Sigmoid colon (tissue), 7 donors: Measurements from ENCODE around the gene TRIM24. TPM values are rescaled to one million over a fixed set of nuclear protein-coding genes. Genes with fewer than 3 reads are reported as not detected.
"Not testable (repeated sequence)": the region's sequence is repeated elsewhere in the genome, so short reads cannot be mapped to it uniquely, and the experiment has no call there.

Experiments used
- DNase-seq: peaks from one replicate; pipeline ENCODE4 v3.0.0-alpha.2; 2019
- H3K27ac ChIP-seq, 4 donors: fragments of 200-600 bp; sonication (generic); one replicate each; pipeline ENCODE4 v1.5.1; 2016 to 2019; ENCODE audit warnings: mild to moderate bottlenecking in 1 of 4
- H3K27me3 ChIP-seq, 3 donors: fragments of 200-600 bp; sonication (generic); one replicate each; pipeline ENCODE4 v1.5.1; 2019; ENCODE audit warnings: mild to moderate bottlenecking in 1 of 3
- H3K36me3 ChIP-seq, 4 donors: fragments of 200-600 bp; sonication (generic); one replicate each; pipeline ENCODE4 v1.5.1; 2016 to 2019
- H3K4me1 ChIP-seq, 4 donors: fragments of 200-600 bp; sonication (generic); one replicate each; pipeline ENCODE4 v1.5.1; 2017 to 2019
- H3K4me3 ChIP-seq, 4 donors: fragments of 200-600 bp; sonication (generic); one replicate each; pipeline ENCODE4 v1.5.1; 2017 to 2019; ENCODE audit warnings: mild to moderate bottlenecking in 2 of 4, moderate library complexity in 1 of 4
- H3K9me3 ChIP-seq, 4 donors: fragments of 200-600 bp in 3 of 4; sonication (generic) in 3 of 4; one replicate each; pipeline versions ENCODE4 v1.5.1 to v1.6.1; 2013 to 2019
- CTCF ChIP-seq, 4 experiments: fragments of 450-650 bp in 3 of 4; fragments of 200-600 bp in 1 of 4; IDR thresholded peaks; one replicate each; pipeline ENCODE4 v1.5.1; 2016 to 2019; ENCODE audit warnings: antibody characterized with exemption in 4 of 4, mild to moderate bottlenecking in 3 of 4, moderate library complexity in 2 of 4
- EP300 ChIP-seq, 4 donors: sonication (generic); formaldehyde crosslinking; IDR thresholded peaks; one replicate each; pipeline ENCODE4 v1.6.1; 2017; ENCODE audit warnings: antibody characterized with exemption in 4 of 4
- POLR2A ChIP-seq, 2 donors: fragments of 450-650 bp; IDR thresholded peaks; one replicate each; pipeline ENCODE4 v1.6.1; 2016; ENCODE audit warnings: antibody characterized with exemption in 2 of 2, mild to moderate bottlenecking in 2 of 2, moderate library complexity in 2 of 2
- POLR2AphosphoS5 ChIP-seq, 4 donors: sonication (generic); formaldehyde crosslinking; IDR thresholded peaks; one replicate each; pipeline ENCODE4 v1.6.1; 2017; ENCODE audit warnings: antibody characterized with exemption in 4 of 4
- WGBS, 2 donors: extraction: QIAGEN DNeasy Blood & Tissue Kit; methylation state at CpG; one replicate each; pipeline ENCODE4 v1.1.7; 2013; 5-methylcytosine and 5-hydroxymethylcytosine counted together
- intact Hi-C: fragments of 100-400 bp; cut with DNase I; formaldehyde crosslinking; loops from one replicate; pipeline ENCODE4 v1.15.1; 2023
- polyA plus RNA-seq, 3 donors: library from polyadenylated mRNA; stranded (reverse); fragments of 200-250 nt; gene quantifications; one replicate each; pipeline ENCODE4 v1.2.3, GENCODE V29; 2013
- total RNA-seq, 4 donors: library from RNA; depleted of rRNA; stranded (reverse); fragments of >200 nt; gene quantifications; one replicate each; pipeline ENCODE4 v1.1.0, GENCODE V29; 2016
- donor health status: healthy with polysubstance abuse.
- donor health status: Bipolar disorder and iron deficiency.
- donor health status: healthy.

Gene TRIM24
- total and polyA plus RNA-seq, 7 donors = 6.0 to 13.2 (median 11.4) TPM

- H3K4me1 ChIP-seq = no peaks in the 10 kb centered on the region
- peaks cover 4 to 54% (median 17%) of the 10 kb centered on the region in 4 donors for H3K36me3 ChIP-seq
- WGBS, 2 donors = 97 to 100% methylated on average over 2 of the region's 2 CpGs
- H3K27ac ChIP-seq = no peak overlapping the region
- no peak for DNase-seq
- H3K9me3 ChIP-seq = peaks cover 0 to 16% (median 12%) of the 10 kb centered on the region in 4 donors
- no peaks in the 10 kb centered on the region for H3K27me3 ChIP-seq
- no peak for TF ChIP-seq CTCF (IDR thresholded peaks at IDR 0.05)
- TF ChIP-seq POLR2AphosphoS5 (IDR thresholded peaks at IDR 0.05) = no peak
- TF ChIP-seq POLR2A (IDR thresholded peaks at IDR 0.05) = no peak
- TF ChIP-seq EP300 (IDR thresholded peaks at IDR 0.05) = no peak
- intact Hi-C loops = no loop called here
- no peak overlapping the region for H3K4me3 ChIP-seq
Measured at GRCh38 chr7:138524259-138524658, 64.2 kb downstream of the TRIM24 start.

GRCh38 chr7:138525757-138526156, 65.7 kb downstream of the TRIM24 start:
- H3K27ac ChIP-seq = no peak overlapping the region
- WGBS, 2 donors = 98 to 100% methylated on average over 3 of the region's 3 CpGs
- intact Hi-C loops = no loop called here
- H3K27me3 ChIP-seq = no peaks in the 10 kb centered on the region
- TF ChIP-seq CTCF (IDR thresholded peaks at IDR 0.05) = no peak
- no peak for TF ChIP-seq POLR2A (IDR thresholded peaks at IDR 0.05)
- no peak for TF ChIP-seq POLR2AphosphoS5 (IDR thresholded peaks at IDR 0.05)
- TF ChIP-seq EP300 (IDR thresholded peaks at IDR 0.05) = no peak
- peaks cover 0 to 16% (median 12%) of the 10 kb centered on the region in 4 donors for H3K9me3 ChIP-seq
- no peaks in the 10 kb centered on the region for H3K4me1 ChIP-seq
- DNase-seq = no peak
- H3K36me3 ChIP-seq = peaks cover 2 to 50% (median 15%) of the 10 kb centered on the region in 4 donors
- no peak overlapping the region for H3K4me3 ChIP-seq

- no peaks in the 10 kb centered on the region for H3K4me1 ChIP-seq
- peaks cover 0 to 16% (median 12%) of the 10 kb centered on the region in 4 donors for H3K9me3 ChIP-seq
- H3K27me3 ChIP-seq = no peaks in the 10 kb centered on the region
- DNase-seq = no peak
- no peak overlapping the region for H3K4me3 ChIP-seq
- no peak overlapping the region for H3K27ac ChIP-seq
- 92 to 97% methylated on average over 5 of the region's 5 CpGs for WGBS, 2 donors
- TF ChIP-seq POLR2A (IDR thresholded peaks at IDR 0.05) (no peak), POLR2AphosphoS5 (IDR thresholded peaks at IDR 0.05) (no peak), EP300 (IDR thresholded peaks at IDR 0.05) (no peak), CTCF (IDR thresholded peaks at IDR 0.05) (no peak)
- H3K36me3 ChIP-seq = peaks cover 0 to 48% (median 13%) of the 10 kb centered on the region in 4 donors
- intact Hi-C loops = no loop called here
Measured at GRCh38 chr7:138527746-138528223, 67.7 kb downstream of the TRIM24 start.

- H3K27me3 ChIP-seq, intact Hi-C loops, H3K27ac ChIP-seq, H3K4me1 ChIP-seq, H3K4me3 ChIP-seq, DNase-seq, H3K9me3 ChIP-seq: not testable (repeated sequence)
- 92 to 93% methylated on average over 20 of the region's 20 CpGs for WGBS, 2 donors
- H3K36me3 ChIP-seq = peaks cover 0 to 30% (median 3%) of the 10 kb centered on the region in 4 donors
Measured at GRCh38 chr7:138536833-138537232, 76.8 kb downstream of the TRIM24 start.

- WGBS, 2 donors = 44 to 61% methylated on average over 2 of the region's 2 CpGs
- Histone ChIP-seq H3K9me3 (no peaks in the 10 kb centered on the region), H3K36me3 (peaks cover 0 to 37% (median 3%) of the 10 kb centered on the region in 4 donors)
Measured at GRCh38 chr7:138538518-138538917, 78.5 kb downstream of the TRIM24 start.

More at GRCh38 chr7:138538518-138538917, 78.5 kb downstream of the TRIM24 start:
- no peaks in the 10 kb centered on the region for H3K4me1 ChIP-seq
- H3K27ac ChIP-seq = no peak overlapping the region
- no peak overlapping the region for H3K4me3 ChIP-seq
- no peaks in the 10 kb centered on the region for H3K27me3 ChIP-seq
- DNase-seq = no peak
- intact Hi-C loops = no loop called here
- no peak for TF ChIP-seq POLR2AphosphoS5 (IDR thresholded peaks at IDR 0.05)
- TF ChIP-seq POLR2A (IDR thresholded peaks at IDR 0.05) = no peak
